Kidney epithelial cell (primary cell): ENCODE results near the gene ZNF575. TPM values are rescaled to one million over a fixed set of nuclear protein-coding genes. Genes with fewer than 3 reads are reported as not detected.
A peak's percentile ranks its signal among the peaks of the same experiment; 100 is the strongest.

ENCODE experiments used
- DNase-seq: peaks from one replicate; pipeline ENCODE4 v3.0.0-alpha.2; 2010; ENCODE audit warnings: low read depth
- H3K27me3 ChIP-seq: 2 replicates; pipeline ENCODE4 v1.6.0; 2011; ENCODE audit warnings: low read length; ENCODE audit not compliant: control insufficient read depth, insufficient read depth
- H3K36me3 ChIP-seq: 2 replicates; pipeline ENCODE4 v1.5.1; 2011; ENCODE audit warnings: low read length; ENCODE audit not compliant: control insufficient read depth, insufficient read depth
- H3K4me3 ChIP-seq: 2 replicates; pipeline ENCODE4 v1.5.1; 2011; ENCODE audit warnings: low read depth, mild to moderate bottlenecking, control low read depth, low read length
- CTCF ChIP-seq: IDR thresholded peaks from 2 replicates; pipeline ENCODE4 v1.5.1; 2011; ENCODE audit warnings: mild to moderate bottlenecking, moderate library complexity, low read length, control low read depth, inconsistent platforms; ENCODE audit not compliant: insufficient read depth, poor library complexity, severe bottlenecking
- total RNA-seq: library from RNA; depleted of rRNA; stranded (reverse); fragments of >200 nt; gene quantifications from 2 replicates; pipeline ENCODE4 v1.2.3, GENCODE V29; 2015

Gene ZNF575
- not detected in 2 replicates for total RNA-seq

GRCh38 chr19:43532962-43533545, at the start of gene ZNF575:
Gene ZNF575, plus strand, starts transcription at chr19:43533188. Its CDS starts 1,235 bp downstream, at chr19:43534423.
- peak; percentile 74 for DNase-seq
- Histone ChIP-seq H3K27me3 (no peaks in the 10 kb centered on the region), H3K36me3 (no peaks in the 10 kb centered on the region), H3K4me3 (peak within 1 kb of the TSS; percentile 54)
- TF ChIP-seq CTCF = no peak

GRCh38 chr19:43483281-43483680, 49.7 kb upstream of the ZNF575 start:
- no peak for TF ChIP-seq CTCF
- no peaks in the 10 kb centered on the region for H3K36me3 ChIP-seq
- no peaks in the 10 kb centered on the region for H3K27me3 ChIP-seq
- DNase-seq = no peak
- H3K4me3 ChIP-seq = no peak overlapping the region

GRCh38 chr19:43485951-43486350, 47.0 kb upstream of the ZNF575 start:
- TF ChIP-seq CTCF = no peak
- H3K36me3 ChIP-seq = no peaks in the 10 kb centered on the region
- H3K4me3 ChIP-seq = no peak overlapping the region
- H3K27me3 ChIP-seq = no peaks in the 10 kb centered on the region
- DNase-seq = no peak

GRCh38 chr19:43486412-43486811, 46.6 kb upstream of the ZNF575 start:
- DNase-seq = no peak
- Histone ChIP-seq H3K36me3 (no peaks in the 10 kb centered on the region), H3K4me3 (no peak overlapping the region), H3K27me3 (no peaks in the 10 kb centered on the region)
- no peak for TF ChIP-seq CTCF

- DNase-seq = no peak
- TF ChIP-seq CTCF = no peak
- Histone ChIP-seq H3K4me3 (no peak overlapping the region), H3K36me3 (no peaks in the 10 kb centered on the region), H3K27me3 (no peaks in the 10 kb centered on the region)
These were observed 44.8 kb upstream of the ZNF575 start for GRCh38 chr19:43488179-43488578.

- Histone ChIP-seq H3K36me3 (no peaks in the 10 kb centered on the region), H3K27me3 (no peaks in the 10 kb centered on the region), H3K4me3 (no peak overlapping the region)
- no peak for DNase-seq
- no peak for TF ChIP-seq CTCF
These were observed 43.7 kb upstream of the ZNF575 start for GRCh38 chr19:43489310-43489709.
